ENCODE results near the gene APP. TPM values are rescaled to one million over a fixed set of nuclear protein-coding genes. Genes with fewer than 3 reads are reported as not detected.

The APP gene
- total RNA-seq, 3 donors from 2014 or later (not counting 1 experiment from before 2014, with no cell fraction given), result 5.1 to 10.6 (median 7.8) TPM

GRCh38 chr21:26096494-26097371 lies 73.8 kb downstream of the APP start:
- no peaks in the 10 kb centered on the region for H3K27me3 Mint-ChIP-seq (ENCODE audit: low read depth in 2 of 2)
- H3K4me1 ChIP-seq (ENCODE audit: control insufficient read depth, insufficient read depth, low read length), result no peaks in the 10 kb centered on the region
- no peak for TF ChIP-seq CTCF (IDR thresholded peaks at IDR 0.05)
- intact Hi-C loops (cut with micrococcal nuclease), result no loop called here
- H3K4me3 ChIP-seq (ENCODE audit: low read length), result no peak overlapping the region
- H3K27ac ChIP-seq (ENCODE audit: low read length), result no peak overlapping the region
- DNase-seq (no peak), ATAC-seq (no peak)
- 92% methylated on average over 13 of the region's 13 CpGs for WGBS (ENCODE audit: insufficient coverage)
- no peaks in the 10 kb centered on the region for H3K9me3 ChIP-seq (ENCODE audit: control insufficient read depth, insufficient read depth, low read length)
- H3K36me3 ChIP-seq (ENCODE audit: control insufficient read depth, insufficient read depth, low read length), result no peaks in the 10 kb centered on the region
- no peaks in the 10 kb centered on the region for H3K36me3 Mint-ChIP-seq
- H3K27me3 ChIP-seq (ENCODE audit: control insufficient read depth, insufficient read depth, low read length), result no peaks in the 10 kb centered on the region
- H3K4me3 Mint-ChIP-seq, result no peak overlapping the region
- H3K27ac Mint-ChIP-seq, result no peak overlapping the region
- no peaks in the 10 kb centered on the region for H3K9me3 Mint-ChIP-seq
- no peaks in the 10 kb centered on the region for H3K4me1 Mint-ChIP-seq

DNA sequence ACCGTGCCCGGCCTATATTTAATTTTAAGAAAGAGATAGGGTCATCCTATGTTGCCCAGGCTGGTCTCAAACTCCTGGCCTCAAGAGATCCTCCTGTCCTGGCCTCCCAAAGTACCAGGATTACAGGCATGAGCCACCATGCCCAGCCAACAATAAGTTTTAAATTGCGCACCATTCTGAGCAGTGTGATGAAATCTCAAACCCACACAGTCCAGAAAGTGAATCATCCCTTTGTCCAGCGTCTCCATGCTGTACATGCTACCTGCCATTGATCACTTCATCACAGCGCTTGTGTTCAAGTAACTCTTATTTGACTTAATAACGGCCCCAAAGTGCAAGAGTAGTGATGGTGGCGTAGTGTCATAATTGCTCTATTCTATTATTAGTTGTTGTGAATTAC lies 75.4 kb downstream of the APP start:
- H3K4me1 ChIP-seq (ENCODE audit: control insufficient read depth, insufficient read depth, low read length), result no peaks in the 10 kb centered on the region
- no peak overlapping the region for H3K4me3 Mint-ChIP-seq
- no peak for ATAC-seq
- TF ChIP-seq CTCF (IDR thresholded peaks at IDR 0.05), result no peak
- H3K36me3 Mint-ChIP-seq, result no peaks in the 10 kb centered on the region
- peaks cover 0 to 3% of the 10 kb centered on the region in 2 donors for H3K9me3 Mint-ChIP-seq
- 99% methylated on average over 4 of the region's 7 CpGs for WGBS (ENCODE audit: insufficient coverage)
- no peak overlapping the region for H3K27ac ChIP-seq (ENCODE audit: low read length)
- no peaks in the 10 kb centered on the region for H3K36me3 ChIP-seq (ENCODE audit: control insufficient read depth, insufficient read depth, low read length)
- H3K27me3 ChIP-seq (ENCODE audit: control insufficient read depth, insufficient read depth, low read length), result no peaks in the 10 kb centered on the region
- no peak overlapping the region for H3K4me3 ChIP-seq (ENCODE audit: low read length)
- H3K4me1 Mint-ChIP-seq, result no peaks in the 10 kb centered on the region
- no peaks in the 10 kb centered on the region for H3K27me3 Mint-ChIP-seq (ENCODE audit: low read depth in 2 of 2)
- no peaks in the 10 kb centered on the region for H3K9me3 ChIP-seq (ENCODE audit: control insufficient read depth, insufficient read depth, low read length)
- no peak overlapping the region for H3K27ac Mint-ChIP-seq
- intact Hi-C loops (cut with micrococcal nuclease), result no loop called here
- DNase-seq, result no peak

GRCh38 chr21:26093122-26093521 lies 77.4 kb downstream of the APP start:
- H3K4me3 ChIP-seq (ENCODE audit: low read length), result no peak overlapping the region
- H3K9me3 ChIP-seq (ENCODE audit: control insufficient read depth, insufficient read depth, low read length), result no peaks in the 10 kb centered on the region
- Mint-ChIP-seq H3K27me3 (ENCODE audit: low read depth in 2 of 2) (no peaks in the 10 kb centered on the region), H3K4me1 (no peaks in the 10 kb centered on the region), H3K9me3 (peaks cover 0 to 3% of the 10 kb centered on the region in 2 donors), H3K27ac (no peak overlapping the region), H3K4me3 (no peak overlapping the region), H3K36me3 (no peaks in the 10 kb centered on the region)
- no peaks in the 10 kb centered on the region for H3K27me3 ChIP-seq (ENCODE audit: control insufficient read depth, insufficient read depth, low read length)
- no CpG with 5 or more reads among the region's 3 CpGs for WGBS (ENCODE audit: insufficient coverage)
- H3K36me3 ChIP-seq (ENCODE audit: control insufficient read depth, insufficient read depth, low read length), result no peaks in the 10 kb centered on the region
- intact Hi-C loops (cut with micrococcal nuclease), result no loop called here
- no peak overlapping the region for H3K27ac ChIP-seq (ENCODE audit: low read length)
- H3K4me1 ChIP-seq (ENCODE audit: control insufficient read depth, insufficient read depth, low read length), result no peaks in the 10 kb centered on the region
- ATAC-seq (no peak), DNase-seq (no peak)
- no peak for TF ChIP-seq CTCF (IDR thresholded peaks at IDR 0.05)
